GM18505 (cell line): ENCODE measurements around the gene BBLN.
"Not testable (repeated sequence)": the region's sequence is repeated elsewhere in the genome, so short reads cannot be mapped to it uniquely, and the experiment has no call there.

ENCODE experiments used
- ATAC-seq: cut with Tn5 transposase; IDR thresholded peaks from one replicate; pipeline ENCODE4 v1.9.1; 2021; ENCODE audit not compliant: unreplicated experiment
- POLR2A ChIP-seq: IDR thresholded peaks from 4 replicates; pipeline ENCODE4 v1.6.1; 2011; ENCODE audit warnings: borderline replicate concordance; ENCODE audit not compliant: insufficient read depth, insufficient read length; ENCODE audit errors: extremely low read depth

Gene BBLN

GRCh38 chr9:128120741-128121465, 39.2 kb upstream of the BBLN start:
- ATAC-seq: no peak
- no peak for TF ChIP-seq POLR2A

GRCh38 chr9:128121466-128121810, 38.6 kb upstream of the BBLN start:
- no peak for TF ChIP-seq POLR2A
- no peak for ATAC-seq

GRCh38 chr9:128121924-128122808, 37.9 kb upstream of the BBLN start:
- no peak for ATAC-seq
- TF ChIP-seq POLR2A: no peak

GRCh38 chr9:128122809-128123175, 37.3 kb upstream of the BBLN start:
- ATAC-seq: no peak
- no peak for TF ChIP-seq POLR2A

- TF ChIP-seq POLR2A: no peak
- no peak for ATAC-seq
Observed at GRCh38 chr9:128123451-128124080, 36.5 kb upstream of the BBLN start.

GRCh38 chr9:128124451-128124850, 35.6 kb upstream of the BBLN start:
- TF ChIP-seq POLR2A: no peak

GRCh38 chr9:128124873-128125579, 35.0 kb upstream of the BBLN start:
- no peak for ATAC-seq
- TF ChIP-seq POLR2A: no peak

More at GRCh38 chr9:128124451-128124850, 35.6 kb upstream of the BBLN start:
- no peak for ATAC-seq

GRCh38 chr9:128125580-128126354, 34.3 kb upstream of the BBLN start:
- ATAC-seq: no peak
- no peak for TF ChIP-seq POLR2A

GRCh38 chr9:128127568-128127989, 32.5 kb upstream of the BBLN start, which contains the start of gene PTGES2:
Gene PTGES2 (minus strand): TSS chr9:128127729. CDS start chr9:128127717, 12 bp downstream.
- TF ChIP-seq POLR2A: peak; percentile 36
- ATAC-seq: peak; percentile 63

GRCh38 chr9:128127990-128128835, 31.9 kb upstream of the BBLN start:
- peak; percentile 28 for TF ChIP-seq POLR2A
- peak; percentile 60 for ATAC-seq

GRCh38 chr9:128128836-128129590, 31.1 kb upstream of the BBLN start:
- TF ChIP-seq POLR2A: no peak
- ATAC-seq: no peak

GRCh38 chr9:128129976-128130590, 30.0 kb upstream of the BBLN start:
- not testable (repeated sequence) for ATAC-seq

GRCh38 chr9:128130651-128131050, 29.4 kb upstream of the BBLN start:
- not testable (repeated sequence) for ATAC-seq

GRCh38 chr9:128131346-128131745, 28.7 kb upstream of the BBLN start:
- ATAC-seq: not testable (repeated sequence)

GRCh38 chr9:128132139-128132538, 27.9 kb upstream of the BBLN start:
- not testable (repeated sequence) for ATAC-seq

- not testable (repeated sequence) for ATAC-seq
Observed at GRCh38 chr9:128135561-128135960, 24.5 kb upstream of the BBLN start.
